Stimulated activated CD4-positive, alpha-beta T cell treated with anti-CD3 and anti-CD28 coated beads, Interleukin-4, amount 100 ng/mL, for 1 hour (primary cell): ENCODE measurements around the gene UCHL5.

Experiments used
- DNase-seq: peaks from one replicate; pipeline ENCODE4 v3.0.0-alpha.2; 2020

UCHL5 gene

DNA sequence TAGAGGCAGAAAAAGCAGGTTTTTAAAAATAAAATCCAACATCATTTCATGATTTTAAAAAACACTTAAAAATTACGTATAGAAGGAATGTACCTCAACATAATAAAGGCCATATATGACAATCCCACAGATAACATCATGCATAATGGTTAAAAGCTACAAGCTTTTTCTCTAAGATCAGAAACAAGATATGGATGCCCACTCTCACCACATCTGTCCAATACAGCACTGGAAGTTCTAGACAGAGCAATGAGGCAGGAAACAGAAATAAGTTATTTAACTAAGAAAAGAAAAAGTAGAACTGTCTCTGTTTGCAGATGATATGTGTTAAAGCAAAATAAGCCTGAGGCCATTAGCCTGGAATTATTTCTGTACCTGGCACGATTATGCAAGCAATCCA, 96.3 kb downstream of the UCHL5 start:
- no peak for DNase-seq
